Breast epithelium (tissue), 4 donors: ENCODE data around the gene ADAMTSL5. TPM values are rescaled to one million over a fixed set of nuclear protein-coding genes. Genes with fewer than 3 reads are reported as not detected.
"Not testable (repeated sequence)": the region's sequence is repeated elsewhere in the genome, so short reads cannot be mapped to it uniquely, and the experiment has no call there.

Experiments
- DNase-seq, 2 donors: peaks; one replicate each; pipeline ENCODE4 v3.0.0-alpha.2; 2019; ENCODE audit warnings: low spot score in 2 of 2
- H3K27ac ChIP-seq, 2 donors: fragments of 200-600 bp; sonication (generic) in 1 of 2; one replicate each; pipeline ENCODE4 v1.5.1; 2016 to 2019; ENCODE audit warnings: mild to moderate bottlenecking in 1 of 2
- H3K27me3 ChIP-seq, 2 donors: fragments of 200-600 bp; sonication (generic) in 1 of 2; one replicate each; pipeline versions ENCODE4 v1.5.1 to v1.6.0; 2017 to 2019; ENCODE audit warnings: control low read depth in 1 of 2, mild to moderate bottlenecking in 1 of 2
- H3K36me3 ChIP-seq: fragments of 200-600 bp; one replicate; pipeline ENCODE4 v1.5.1; 2019
- H3K4me1 ChIP-seq, 2 donors: fragments of 200-600 bp; sonication (generic); one replicate each; pipeline ENCODE4 v1.5.1; 2016 to 2019; ENCODE audit warnings: control low read depth in 1 of 2
- H3K4me3 ChIP-seq, 3 donors: fragments of 200-600 bp; sonication (generic); 1 replicate in 2 of 3; 2 replicates in 1 of 3; pipeline ENCODE4 v1.5.1; 2016 to 2019; ENCODE audit warnings: mild to moderate bottlenecking in 3 of 3, moderate library complexity in 2 of 3
- H3K9me3 ChIP-seq, 2 donors: fragments of 200-600 bp; sonication (generic) in 1 of 2; one replicate each; pipeline ENCODE4 v1.5.1; 2016 to 2019; ENCODE audit warnings: control low read depth in 1 of 2
- POLR2A ChIP-seq: fragments of 450-650 bp; IDR thresholded peaks from one replicate; pipeline ENCODE4 v1.6.1; 2016; ENCODE audit warnings: antibody characterized with exemption, mild to moderate bottlenecking, moderate library complexity
- POLR2AphosphoS5 ChIP-seq, 3 donors: sonication (generic); formaldehyde crosslinking; IDR thresholded peaks; one replicate each; pipeline ENCODE4 v1.6.1; 2017; ENCODE audit warnings: antibody characterized with exemption in 3 of 3
- intact Hi-C: fragments of 100-400 bp; cut with DNase I; formaldehyde crosslinking; loops from one replicate; pipeline ENCODE4 v1.15.1; 2023; ENCODE audit warnings: low total_unique reads
- total RNA-seq, 3 donors: library from RNA; depleted of rRNA; stranded (reverse); fragments of >200 nt; gene quantifications; one replicate each; pipeline ENCODE4 v1.1.0, GENCODE V29; 2016
- TF ChIP-seq, protein P1 (sequence below), 3 donors: fragments of 450-650 bp; IDR thresholded peaks; one replicate each; pipeline ENCODE4 v1.5.1; 2016 to 2017; ENCODE audit warnings: antibody characterized with exemption in 3 of 3, mild to moderate bottlenecking in 3 of 3, moderate library complexity in 3 of 3

The ADAMTSL5 gene
- total RNA-seq, 3 donors from 2014 or later, result 1.3 to 3.5 (median 2.1) TPM

DNA sequence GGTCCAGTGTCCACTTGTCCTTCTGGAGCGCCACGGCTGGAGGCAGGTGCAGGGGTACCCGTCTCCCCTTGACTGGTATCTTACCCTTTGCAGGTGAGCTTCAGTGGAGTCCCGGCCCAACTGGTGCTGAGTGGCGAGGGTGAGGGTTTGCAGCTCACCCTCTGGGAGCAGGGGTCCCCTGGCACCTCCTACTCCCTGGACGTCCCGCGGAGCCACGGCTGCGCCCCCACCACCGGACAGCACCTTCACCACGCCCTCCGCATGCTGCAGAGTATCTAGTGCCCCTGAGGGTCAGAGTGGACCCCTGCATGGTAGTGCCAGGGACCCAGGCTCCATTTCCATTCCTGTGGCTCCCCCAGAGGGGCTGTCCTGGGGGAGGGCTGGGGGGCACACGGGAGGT is 22.2 kb upstream of the ADAMTSL5 start:
- Histone ChIP-seq H3K27me3 (no peaks in the 10 kb centered on the region), H3K4me1 (no peaks in the 10 kb centered on the region), H3K9me3 (no peaks in the 10 kb centered on the region), H3K27ac (no peak overlapping the region), H3K4me3 (no peak overlapping the region), H3K36me3 (no peaks in the 10 kb centered on the region)
- no peak for DNase-seq
- intact Hi-C loops, result loop anchor here (1.0 kb wide), 1 partner anchor 45 kb away; no protein-coding TSS in a partner anchor
- TF ChIP-seq, protein P1, sequence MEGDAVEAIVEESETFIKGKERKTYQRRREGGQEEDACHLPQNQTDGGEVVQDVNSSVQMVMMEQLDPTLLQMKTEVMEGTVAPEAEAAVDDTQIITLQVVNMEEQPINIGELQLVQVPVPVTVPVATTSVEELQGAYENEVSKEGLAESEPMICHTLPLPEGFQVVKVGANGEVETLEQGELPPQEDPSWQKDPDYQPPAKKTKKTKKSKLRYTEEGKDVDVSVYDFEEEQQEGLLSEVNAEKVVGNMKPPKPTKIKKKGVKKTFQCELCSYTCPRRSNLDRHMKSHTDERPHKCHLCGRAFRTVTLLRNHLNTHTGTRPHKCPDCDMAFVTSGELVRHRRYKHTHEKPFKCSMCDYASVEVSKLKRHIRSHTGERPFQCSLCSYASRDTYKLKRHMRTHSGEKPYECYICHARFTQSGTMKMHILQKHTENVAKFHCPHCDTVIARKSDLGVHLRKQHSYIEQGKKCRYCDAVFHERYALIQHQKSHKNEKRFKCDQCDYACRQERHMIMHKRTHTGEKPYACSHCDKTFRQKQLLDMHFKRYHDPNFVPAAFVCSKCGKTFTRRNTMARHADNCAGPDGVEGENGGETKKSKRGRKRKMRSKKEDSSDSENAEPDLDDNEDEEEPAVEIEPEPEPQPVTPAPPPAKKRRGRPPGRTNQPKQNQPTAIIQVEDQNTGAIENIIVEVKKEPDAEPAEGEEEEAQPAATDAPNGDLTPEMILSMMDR (IDR thresholded peaks at IDR 0.05), result no peak
- no peak for TF ChIP-seq POLR2A
- TF ChIP-seq POLR2AphosphoS5 (IDR thresholded peaks at IDR 0.05), result no peak

DNA sequence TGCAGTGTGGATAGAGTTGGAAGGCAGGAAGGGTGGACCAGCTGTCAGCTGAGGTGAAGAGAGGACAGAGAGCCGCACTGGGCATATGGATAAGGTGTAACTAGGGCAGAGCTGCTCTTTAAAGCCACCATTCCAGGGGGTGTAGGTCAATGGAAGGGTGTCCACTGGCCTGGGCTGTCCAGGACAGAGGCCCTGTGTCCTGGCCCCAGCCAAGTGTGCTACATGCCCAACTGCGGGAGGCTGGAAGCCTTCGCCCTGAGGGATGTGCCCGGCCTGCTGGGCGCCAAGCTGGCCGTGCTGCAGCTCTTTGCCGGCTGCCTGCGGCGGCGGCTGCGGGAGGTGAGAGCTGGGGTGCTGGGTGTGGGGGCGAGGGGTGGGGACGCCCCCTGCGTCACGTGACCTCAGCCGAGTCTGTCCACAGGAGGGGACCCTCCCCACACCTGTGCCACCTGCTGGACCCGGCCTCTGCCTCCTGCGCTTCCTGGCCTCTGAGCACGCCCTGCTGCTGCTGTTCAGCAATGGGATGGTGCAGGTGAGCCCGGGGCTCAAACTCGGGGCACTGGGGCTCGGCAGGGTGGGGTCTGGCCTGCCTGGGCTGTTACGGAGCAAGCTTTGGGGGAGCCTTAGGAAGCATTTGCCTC is 20.8 kb upstream of the ADAMTSL5 start:
- H3K4me1 ChIP-seq, result no peaks in the 10 kb centered on the region
- H3K4me3 ChIP-seq, result no peak overlapping the region
- H3K27me3 ChIP-seq, result peaks cover 0 to 7% of the 10 kb centered on the region in 2 donors
- intact Hi-C loops, result no loop called here
- H3K9me3 ChIP-seq, result no peaks in the 10 kb centered on the region
- H3K27ac ChIP-seq, result no peak overlapping the region
- H3K36me3 ChIP-seq, result no peaks in the 10 kb centered on the region
- TF ChIP-seq POLR2A, result no peak
- TF ChIP-seq, protein P1 (IDR thresholded peaks at IDR 0.05), result no peak
- TF ChIP-seq POLR2AphosphoS5 (IDR thresholded peaks at IDR 0.05), result no peak
- no peak for DNase-seq

DNA sequence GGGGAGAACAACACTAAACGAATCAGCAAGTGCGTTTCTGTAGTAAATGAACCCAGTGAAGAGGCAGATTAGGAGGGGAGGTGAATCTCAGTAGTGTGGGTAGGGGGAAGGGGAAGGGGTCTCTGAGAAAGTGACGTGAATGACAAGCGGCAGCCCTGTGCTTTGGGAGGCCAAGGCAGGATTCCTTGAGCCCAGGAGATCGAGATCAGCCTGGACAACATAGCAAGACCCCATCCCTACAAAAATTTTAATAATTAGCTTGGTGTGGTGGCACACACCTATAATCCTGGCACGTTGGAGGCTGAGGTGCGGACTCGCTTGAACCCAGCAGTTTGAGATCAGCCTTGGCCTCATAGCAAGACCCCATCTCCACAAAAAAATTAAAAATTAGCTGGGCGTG is 19.2 kb upstream of the ADAMTSL5 start:
- TF ChIP-seq, protein P1 (IDR thresholded peaks at IDR 0.05), result no peak
- no peak for TF ChIP-seq POLR2A
- no peak for TF ChIP-seq POLR2AphosphoS5 (IDR thresholded peaks at IDR 0.05)
- H3K27me3 ChIP-seq, result peaks cover 0 to 14% of the 10 kb centered on the region in 2 donors
- intact Hi-C loops, result no loop called here

DNA sequence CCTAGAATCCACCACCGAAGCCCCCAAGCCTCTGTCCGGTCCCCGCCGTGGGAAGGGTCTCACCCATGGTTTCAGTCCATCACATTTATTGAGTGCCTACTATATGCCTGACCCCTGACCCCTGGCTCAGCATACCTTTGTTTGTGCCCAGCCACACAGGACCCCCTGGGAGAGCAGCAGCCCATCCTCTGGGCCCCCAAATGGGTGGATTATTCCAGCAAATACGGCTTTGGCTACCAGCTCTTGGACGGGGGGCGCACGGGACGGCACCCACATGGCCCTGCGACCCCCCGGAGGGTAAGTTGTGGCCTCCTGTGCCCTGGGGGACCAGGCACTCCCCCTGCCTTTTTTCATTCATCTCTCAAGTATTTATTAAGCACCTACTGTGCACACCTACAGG is 18.8 kb upstream of the ADAMTSL5 start:
- no peaks in the 10 kb centered on the region for H3K36me3 ChIP-seq
- peaks cover 0 to 16% of the 10 kb centered on the region in 2 donors for H3K27me3 ChIP-seq
- intact Hi-C loops, result no loop called here
- no peak overlapping the region for H3K4me3 ChIP-seq
- no peaks in the 10 kb centered on the region for H3K4me1 ChIP-seq
- TF ChIP-seq, protein P1 (IDR thresholded peaks at IDR 0.05), result no peak
- TF ChIP-seq POLR2AphosphoS5 (IDR thresholded peaks at IDR 0.05), result no peak
- no peak for TF ChIP-seq POLR2A
- no peaks in the 10 kb centered on the region for H3K9me3 ChIP-seq
- H3K27ac ChIP-seq, result no peak overlapping the region
- DNase-seq, result no peak

More for the DNA sequence above, 19.2 kb upstream of the ADAMTSL5 start:
- Histone ChIP-seq H3K36me3 (no peaks in the 10 kb centered on the region), H3K27ac (no peak overlapping the region), H3K9me3 (no peaks in the 10 kb centered on the region), H3K4me3 (no peak overlapping the region), H3K4me1 (no peaks in the 10 kb centered on the region)
- DNase-seq, result no peak

DNA sequence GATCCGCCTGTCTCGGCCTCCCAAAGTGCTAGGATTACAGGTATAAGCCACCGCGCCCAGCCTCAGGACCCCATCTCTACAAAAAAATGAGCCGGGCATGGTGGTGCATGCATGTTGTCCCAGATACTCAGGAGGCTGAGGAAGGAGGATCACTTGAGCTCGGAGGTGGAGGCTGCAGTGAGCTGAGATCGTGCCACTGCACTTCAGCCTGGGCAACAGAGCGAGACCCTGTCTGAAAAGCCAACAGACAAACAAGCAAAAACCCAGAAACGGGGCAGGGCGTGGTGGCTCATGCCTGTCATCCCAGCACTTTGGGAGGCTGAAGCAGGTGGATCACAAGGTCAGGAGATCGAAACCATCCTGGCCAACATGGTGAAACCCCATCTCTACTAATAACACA is 18.0 kb upstream of the ADAMTSL5 start:
- H3K27me3 ChIP-seq, result peaks cover 0 to 22% of the 10 kb centered on the region in 2 donors
- DNase-seq, H3K36me3 ChIP-seq, H3K4me1 ChIP-seq, intact Hi-C loops, H3K27ac ChIP-seq, H3K9me3 ChIP-seq, H3K4me3 ChIP-seq: not testable (repeated sequence)
